ENCODE measurements around the gene CAMK4.

The CAMK4 gene

GRCh38 chr5:111223787-111224560, at the start of gene CAMK4:
CAMK4 (plus strand) TSS chr5:111224384; CDS start chr5:111224484, 100 bp downstream.
- H3K36me3 ChIP-seq (ENCODE audit: control insufficient read depth, insufficient read depth, low read length), result no peaks in the 10 kb centered on the region
- H3K9me3 ChIP-seq (ENCODE audit: control insufficient read depth, insufficient read depth, low read length), result no peaks in the 10 kb centered on the region
- WGBS (ENCODE audit: insufficient coverage, insufficient read length), result no CpG with 5 or more reads among the region's 89 CpGs
- H3K27me3 ChIP-seq (ENCODE audit: control insufficient read depth, insufficient read depth, low read length), result peaks cover 6% of the 10 kb centered on the region; the same call in 1 of the 2 replicates
- H3K4me1 ChIP-seq (ENCODE audit: control insufficient read depth, insufficient read depth, low read length), result no peaks in the 10 kb centered on the region
- H3K27ac ChIP-seq (ENCODE audit: low read length), result no peak within 1 kb of the TSS
- peak; percentile 9 for DNase-seq (ENCODE audit: low read depth, low spot score)
- peak within 1 kb of the TSS; percentile 81 for H3K4me3 ChIP-seq (ENCODE audit: low read length)

DNA sequence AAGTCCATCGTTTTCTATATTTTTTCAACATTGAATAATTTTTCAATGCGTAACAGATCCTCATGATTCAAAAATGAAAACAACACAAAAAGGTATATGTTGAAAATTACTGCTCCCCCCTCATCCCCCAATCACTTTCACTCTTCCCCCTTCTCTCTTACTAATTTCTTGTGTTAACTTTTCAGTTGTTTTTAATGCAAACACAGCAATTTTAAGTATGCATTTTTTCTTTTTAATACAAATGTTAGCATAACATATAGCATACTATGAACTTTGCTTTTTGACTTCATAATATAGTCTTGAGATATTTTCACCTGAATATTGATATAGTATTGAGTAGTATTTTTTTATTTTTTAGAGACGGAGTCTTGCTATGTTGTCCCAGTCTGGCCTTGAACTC, 41.1 kb upstream of the CAMK4 start:
- Histone ChIP-seq H3K27ac (ENCODE audit: low read length) (no peak overlapping the region), H3K4me3 (ENCODE audit: low read length) (no peak overlapping the region), H3K36me3 (ENCODE audit: control insufficient read depth, insufficient read depth, low read length) (no peaks in the 10 kb centered on the region), H3K4me1 (ENCODE audit: control insufficient read depth, insufficient read depth, low read length) (no peaks in the 10 kb centered on the region), H3K9me3 (ENCODE audit: control insufficient read depth, insufficient read depth, low read length) (no peaks in the 10 kb centered on the region), H3K27me3 (ENCODE audit: control insufficient read depth, insufficient read depth, low read length) (no peaks in the 10 kb centered on the region)
- no peak for DNase-seq (ENCODE audit: low read depth, low spot score)
- WGBS (ENCODE audit: insufficient coverage, insufficient read length), result no CpG with 5 or more reads among the region's 3 CpGs

DNA sequence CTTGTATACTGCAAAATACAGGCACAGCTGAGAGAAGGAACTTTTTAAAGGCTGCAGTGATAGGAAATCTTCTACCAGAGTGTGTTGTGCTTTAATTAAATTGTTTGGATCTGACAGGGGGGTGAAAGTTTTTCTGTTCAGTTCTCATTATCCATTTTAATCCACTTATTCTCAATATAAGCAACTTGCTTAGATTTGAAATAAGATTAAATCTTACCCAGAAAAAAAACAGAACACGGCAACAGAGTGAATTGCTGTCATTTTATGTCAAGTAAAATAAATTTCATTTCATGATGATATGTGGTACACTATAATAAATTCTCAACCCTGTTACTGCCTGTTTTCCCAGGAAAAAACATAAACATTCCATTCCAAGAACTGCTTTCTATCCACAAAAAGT, 37.1 kb upstream of the CAMK4 start:
- no CpG with 5 or more reads among the region's 1 CpG for WGBS (ENCODE audit: insufficient coverage, insufficient read length)
- no peaks in the 10 kb centered on the region for H3K36me3 ChIP-seq (ENCODE audit: control insufficient read depth, insufficient read depth, low read length)
- H3K4me3 ChIP-seq (ENCODE audit: low read length), result no peak overlapping the region
- no peak overlapping the region for H3K27ac ChIP-seq (ENCODE audit: low read length)
- DNase-seq (ENCODE audit: low read depth, low spot score), result no peak
- H3K27me3 ChIP-seq (ENCODE audit: control insufficient read depth, insufficient read depth, low read length), result no peaks in the 10 kb centered on the region
- H3K9me3 ChIP-seq (ENCODE audit: control insufficient read depth, insufficient read depth, low read length), result no peaks in the 10 kb centered on the region
- H3K4me1 ChIP-seq (ENCODE audit: control insufficient read depth, insufficient read depth, low read length), result no peaks in the 10 kb centered on the region

DNA sequence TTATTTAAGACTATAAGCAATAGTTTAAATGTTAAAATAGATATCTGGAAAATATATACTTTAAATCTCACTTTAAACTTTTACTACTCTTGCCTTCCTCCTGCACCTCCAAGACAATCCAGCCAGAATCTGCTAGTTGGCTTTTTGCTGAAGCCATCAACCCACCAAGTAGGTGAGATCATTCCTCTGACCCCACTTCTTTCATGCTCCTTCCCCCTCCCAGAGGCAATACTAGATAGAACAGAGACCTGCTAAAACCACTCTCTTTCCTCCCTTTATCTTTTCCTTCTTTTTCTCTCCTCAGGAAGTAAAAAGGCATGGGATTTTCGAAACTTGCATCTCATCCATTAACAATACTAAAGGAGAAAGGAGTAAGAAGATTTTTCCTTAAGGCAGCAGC, 30.1 kb upstream of the CAMK4 start:
- Histone ChIP-seq H3K27ac (ENCODE audit: low read length) (no peak overlapping the region), H3K27me3 (ENCODE audit: control insufficient read depth, insufficient read depth, low read length) (no peaks in the 10 kb centered on the region), H3K9me3 (ENCODE audit: control insufficient read depth, insufficient read depth, low read length) (no peaks in the 10 kb centered on the region), H3K4me1 (ENCODE audit: control insufficient read depth, insufficient read depth, low read length) (no peaks in the 10 kb centered on the region), H3K4me3 (ENCODE audit: low read length) (no peak overlapping the region), H3K36me3 (ENCODE audit: control insufficient read depth, insufficient read depth, low read length) (no peaks in the 10 kb centered on the region)
- no peak for DNase-seq (ENCODE audit: low read depth, low spot score)
- no CpG with 5 or more reads among the region's 1 CpG for WGBS (ENCODE audit: insufficient coverage, insufficient read length)

GRCh38 chr5:111194925-111195324, 29.3 kb upstream of the CAMK4 start:
- no peaks in the 10 kb centered on the region for H3K36me3 ChIP-seq (ENCODE audit: control insufficient read depth, insufficient read depth, low read length)
- no peak overlapping the region for H3K4me3 ChIP-seq (ENCODE audit: low read length)
- no peaks in the 10 kb centered on the region for H3K9me3 ChIP-seq (ENCODE audit: control insufficient read depth, insufficient read depth, low read length)
- WGBS (ENCODE audit: insufficient coverage, insufficient read length), result no CpG with 5 or more reads among the region's 2 CpGs
- no peak for DNase-seq (ENCODE audit: low read depth, low spot score)
- no peaks in the 10 kb centered on the region for H3K27me3 ChIP-seq (ENCODE audit: control insufficient read depth, insufficient read depth, low read length)
- no peaks in the 10 kb centered on the region for H3K4me1 ChIP-seq (ENCODE audit: control insufficient read depth, insufficient read depth, low read length)
- no peak overlapping the region for H3K27ac ChIP-seq (ENCODE audit: low read length)

DNA sequence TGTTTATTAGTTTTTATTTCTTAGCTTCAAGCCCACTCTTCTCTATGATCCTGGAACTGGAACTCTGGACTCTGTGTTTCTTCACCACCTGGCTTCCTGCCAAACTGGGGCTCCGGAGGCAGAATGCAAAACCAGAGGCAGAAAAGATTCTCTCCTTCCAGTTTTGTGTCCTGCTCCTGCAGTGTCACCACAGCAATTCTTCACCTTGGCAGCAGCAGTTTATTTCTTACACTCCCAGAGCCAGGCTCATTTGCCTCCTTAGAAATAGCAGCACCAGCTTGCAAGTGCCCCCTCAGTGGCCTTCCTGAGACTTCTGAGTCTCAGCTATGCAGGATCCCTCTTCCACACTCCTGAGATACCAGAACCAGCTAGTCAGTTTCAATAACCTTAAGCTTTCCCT, 26.7 kb upstream of the CAMK4 start:
- H3K4me1 ChIP-seq (ENCODE audit: control insufficient read depth, insufficient read depth, low read length), result no peaks in the 10 kb centered on the region
- no peak overlapping the region for H3K4me3 ChIP-seq (ENCODE audit: low read length)
- H3K9me3 ChIP-seq (ENCODE audit: control insufficient read depth, insufficient read depth, low read length), result no peaks in the 10 kb centered on the region
- H3K36me3 ChIP-seq (ENCODE audit: control insufficient read depth, insufficient read depth, low read length), result no peaks in the 10 kb centered on the region
- no peak for DNase-seq (ENCODE audit: low read depth, low spot score)
- no peaks in the 10 kb centered on the region for H3K27me3 ChIP-seq (ENCODE audit: control insufficient read depth, insufficient read depth, low read length)
- no peak overlapping the region for H3K27ac ChIP-seq (ENCODE audit: low read length)
- no CpG with 5 or more reads among the region's 1 CpG for WGBS (ENCODE audit: insufficient coverage, insufficient read length)

DNA sequence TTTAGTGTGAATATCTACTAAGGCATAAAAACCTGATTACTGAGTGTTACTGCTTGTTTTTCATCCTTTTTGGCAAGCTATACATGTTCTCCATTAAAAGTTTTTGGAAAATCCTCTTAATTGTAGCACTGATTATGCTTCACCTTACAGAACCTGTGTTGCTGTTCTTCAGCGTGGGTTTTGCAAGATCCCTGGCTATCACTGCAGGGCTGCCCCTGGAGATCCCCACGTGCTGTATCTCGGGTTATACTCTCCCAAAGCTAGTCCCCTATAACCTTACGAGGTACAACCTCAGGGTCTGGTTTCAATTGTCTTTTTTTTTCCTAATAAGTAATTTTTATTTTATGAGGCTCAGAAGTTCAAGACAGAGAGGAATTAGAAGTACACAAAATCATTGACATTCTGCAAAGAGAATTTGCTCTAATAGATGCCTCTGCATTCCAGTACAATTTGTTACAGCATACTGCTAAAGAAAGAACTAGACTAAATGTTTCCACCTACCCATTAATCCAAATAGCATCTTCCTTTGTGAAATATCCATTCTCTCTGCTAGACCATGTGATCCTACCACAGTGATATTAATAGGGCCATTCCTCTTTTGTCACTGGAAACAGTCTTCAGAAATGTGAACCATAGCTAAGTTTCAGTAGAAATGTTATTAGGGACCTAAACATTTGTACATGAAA, 25.8 kb upstream of the CAMK4 start:
- no peak for DNase-seq (ENCODE audit: low read depth, low spot score)
- H3K36me3 ChIP-seq (ENCODE audit: control insufficient read depth, insufficient read depth, low read length), result no peaks in the 10 kb centered on the region
- H3K9me3 ChIP-seq (ENCODE audit: control insufficient read depth, insufficient read depth, low read length), result no peaks in the 10 kb centered on the region
- no peaks in the 10 kb centered on the region for H3K27me3 ChIP-seq (ENCODE audit: control insufficient read depth, insufficient read depth, low read length)
- no CpG with 5 or more reads among the region's 4 CpGs for WGBS (ENCODE audit: insufficient coverage, insufficient read length)
- no peaks in the 10 kb centered on the region for H3K4me1 ChIP-seq (ENCODE audit: control insufficient read depth, insufficient read depth, low read length)
- H3K4me3 ChIP-seq (ENCODE audit: low read length), result no peak overlapping the region
- no peak overlapping the region for H3K27ac ChIP-seq (ENCODE audit: low read length)

DNA sequence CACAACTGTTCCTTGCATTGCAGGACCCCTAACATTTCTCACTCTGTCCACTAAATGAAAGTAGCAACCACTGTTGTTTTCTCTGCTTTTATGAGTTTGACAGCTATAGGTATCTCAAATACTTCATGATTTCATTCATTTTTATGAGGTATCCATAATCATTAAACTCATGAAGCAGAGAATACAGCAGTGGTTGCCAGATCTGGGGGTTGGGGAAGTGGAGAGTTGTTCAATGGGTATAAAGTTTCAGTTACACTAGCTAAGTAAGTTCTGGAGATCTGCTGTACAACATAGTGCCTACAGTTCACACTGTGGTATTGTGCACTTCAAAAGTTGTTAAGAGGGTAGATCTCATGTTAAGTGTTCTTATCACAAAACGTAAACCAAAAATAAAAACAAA, 23.4 kb upstream of the CAMK4 start:
- WGBS (ENCODE audit: insufficient coverage, insufficient read length), result no CpG with 5 or more reads among the region's 1 CpG
- Histone ChIP-seq H3K36me3 (ENCODE audit: control insufficient read depth, insufficient read depth, low read length) (no peaks in the 10 kb centered on the region), H3K27me3 (ENCODE audit: control insufficient read depth, insufficient read depth, low read length) (no peaks in the 10 kb centered on the region), H3K27ac (ENCODE audit: low read length) (no peak overlapping the region), H3K4me1 (ENCODE audit: control insufficient read depth, insufficient read depth, low read length) (no peaks in the 10 kb centered on the region), H3K9me3 (ENCODE audit: control insufficient read depth, insufficient read depth, low read length) (no peaks in the 10 kb centered on the region), H3K4me3 (ENCODE audit: low read length) (no peak overlapping the region)
- no peak for DNase-seq (ENCODE audit: low read depth, low spot score)

GRCh38 chr5:111201705-111202104, 22.5 kb upstream of the CAMK4 start:
- Histone ChIP-seq H3K9me3 (ENCODE audit: control insufficient read depth, insufficient read depth, low read length) (no peaks in the 10 kb centered on the region), H3K36me3 (ENCODE audit: control insufficient read depth, insufficient read depth, low read length) (no peaks in the 10 kb centered on the region), H3K27me3 (ENCODE audit: control insufficient read depth, insufficient read depth, low read length) (no peaks in the 10 kb centered on the region), H3K4me1 (ENCODE audit: control insufficient read depth, insufficient read depth, low read length) (no peaks in the 10 kb centered on the region), H3K4me3 (ENCODE audit: low read length) (no peak overlapping the region), H3K27ac (ENCODE audit: low read length) (no peak overlapping the region)
- WGBS (ENCODE audit: insufficient coverage, insufficient read length), result no CpG with 5 or more reads among the region's 3 CpGs
- no peak for DNase-seq (ENCODE audit: low read depth, low spot score)

- no CpG with 5 or more reads among the region's 1 CpG for WGBS (ENCODE audit: insufficient coverage, insufficient read length)
- no peak overlapping the region for H3K4me3 ChIP-seq (ENCODE audit: low read length)
These were observed 12.8 kb upstream of the CAMK4 start for GRCh38 chr5:111211341-111211740.

More at GRCh38 chr5:111211341-111211740, 12.8 kb upstream of the CAMK4 start:
- DNase-seq (ENCODE audit: low read depth, low spot score), result no peak
- Histone ChIP-seq H3K36me3 (ENCODE audit: control insufficient read depth, insufficient read depth, low read length) (no peaks in the 10 kb centered on the region), H3K4me1 (ENCODE audit: control insufficient read depth, insufficient read depth, low read length) (no peaks in the 10 kb centered on the region), H3K27me3 (ENCODE audit: control insufficient read depth, insufficient read depth, low read length) (no peaks in the 10 kb centered on the region), H3K9me3 (ENCODE audit: control insufficient read depth, insufficient read depth, low read length) (no peaks in the 10 kb centered on the region), H3K27ac (ENCODE audit: low read length) (no peak overlapping the region)
